Inferior parietal cortex (tissue), 1 donor: ENCODE results near the gene ZNF470.

Source experiments
- DNase-seq: peaks from one replicate; pipeline ENCODE4 v3.0.0-alpha.2; 2016; ENCODE audit errors: extremely low spot score

The ZNF470 gene

DNA sequence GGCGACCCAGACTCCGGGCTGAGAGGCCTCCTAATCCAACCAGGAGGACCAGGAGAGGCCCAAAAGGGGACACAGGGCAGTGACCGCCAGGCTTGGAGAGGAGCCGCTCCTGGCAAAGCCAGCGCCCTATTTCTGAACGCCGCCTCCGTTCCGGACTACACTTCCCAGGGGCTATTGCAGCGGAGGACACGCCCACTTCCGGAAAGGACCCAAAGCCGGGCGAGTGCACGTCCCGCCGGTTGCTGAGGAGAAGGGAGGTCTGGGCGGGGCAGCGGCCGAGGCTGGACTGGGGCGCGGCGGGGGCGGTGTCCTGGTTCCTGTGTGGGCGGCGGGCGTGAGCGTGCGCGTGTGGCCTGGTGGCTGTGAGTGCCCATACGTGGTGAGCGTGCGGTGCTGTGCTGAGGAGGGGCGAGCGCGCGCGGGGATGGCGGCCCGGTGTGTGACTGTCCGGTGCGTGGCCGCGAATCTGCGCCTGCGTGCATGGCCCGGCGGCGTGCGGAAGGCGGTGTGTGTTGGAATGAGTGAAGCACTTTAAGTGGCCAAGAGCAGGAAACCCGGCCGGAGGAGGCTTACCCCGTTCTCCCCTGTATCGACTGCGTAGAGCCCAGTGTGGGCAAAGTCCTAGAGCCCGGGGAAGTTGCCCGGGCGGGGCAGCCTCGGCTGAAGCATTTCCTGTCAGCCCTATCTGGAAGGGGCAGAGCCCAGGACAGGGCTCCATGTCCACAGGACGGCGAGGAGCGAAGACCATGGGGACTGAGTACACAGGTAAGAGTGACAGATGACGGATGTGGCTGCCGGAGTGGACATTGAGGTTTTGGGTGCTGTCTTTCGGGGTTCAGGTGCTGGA is at the start of gene ZNF470:
Gene ZNF470 (plus strand): TSS at position 195 of the 847 bp plus-strand sequence. CDS start 2,844 bp downstream, outside the sequence.
- peak; percentile 89 for DNase-seq

DNA sequence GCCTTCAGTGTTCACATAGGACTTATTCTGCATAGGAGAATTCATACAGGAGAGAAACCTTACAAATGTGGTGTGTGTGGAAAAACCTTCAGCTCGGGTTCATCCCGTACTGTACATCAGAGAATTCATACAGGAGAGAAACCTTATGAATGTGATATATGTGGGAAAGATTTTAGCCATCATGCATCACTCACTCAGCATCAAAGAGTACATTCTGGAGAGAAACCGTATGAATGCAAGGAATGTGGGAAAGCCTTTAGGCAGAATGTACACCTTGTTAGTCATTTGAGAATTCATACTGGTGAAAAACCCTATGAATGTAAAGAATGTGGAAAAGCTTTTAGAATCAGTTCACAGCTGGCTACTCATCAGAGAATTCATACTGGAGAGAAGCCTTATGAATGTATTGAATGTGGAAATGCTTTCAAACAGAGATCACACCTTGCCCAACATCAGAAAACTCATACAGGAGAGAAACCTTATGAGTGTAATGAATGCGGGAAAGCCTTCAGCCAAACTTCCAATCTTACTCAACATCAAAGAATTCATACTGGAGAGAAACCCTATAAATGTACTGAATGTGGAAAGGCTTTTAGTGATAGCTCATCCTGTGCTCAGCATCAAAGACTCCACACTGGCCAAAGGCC is 41.9 kb upstream of the ZNF470 start:
- no peak for DNase-seq

DNA sequence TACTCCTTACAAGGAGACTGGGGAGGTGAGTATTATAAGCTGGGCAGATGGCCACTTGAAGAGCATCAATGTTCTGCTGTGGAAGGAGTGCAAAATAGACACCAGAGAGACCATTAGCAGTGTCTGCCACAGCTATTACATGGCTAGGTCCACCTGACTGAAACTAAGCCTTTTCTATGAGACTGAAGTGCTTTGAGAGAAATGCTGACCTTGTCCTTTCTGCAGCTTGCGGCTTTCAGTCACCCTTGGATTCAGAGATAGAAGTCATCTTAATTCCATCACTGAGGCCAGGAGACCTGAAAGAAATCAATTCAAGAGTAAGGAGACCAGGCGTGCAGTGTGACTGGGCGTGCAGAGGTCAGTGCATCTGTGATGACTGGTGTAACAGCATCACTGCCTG is 29.8 kb upstream of the ZNF470 start:
- no peak for DNase-seq

DNA sequence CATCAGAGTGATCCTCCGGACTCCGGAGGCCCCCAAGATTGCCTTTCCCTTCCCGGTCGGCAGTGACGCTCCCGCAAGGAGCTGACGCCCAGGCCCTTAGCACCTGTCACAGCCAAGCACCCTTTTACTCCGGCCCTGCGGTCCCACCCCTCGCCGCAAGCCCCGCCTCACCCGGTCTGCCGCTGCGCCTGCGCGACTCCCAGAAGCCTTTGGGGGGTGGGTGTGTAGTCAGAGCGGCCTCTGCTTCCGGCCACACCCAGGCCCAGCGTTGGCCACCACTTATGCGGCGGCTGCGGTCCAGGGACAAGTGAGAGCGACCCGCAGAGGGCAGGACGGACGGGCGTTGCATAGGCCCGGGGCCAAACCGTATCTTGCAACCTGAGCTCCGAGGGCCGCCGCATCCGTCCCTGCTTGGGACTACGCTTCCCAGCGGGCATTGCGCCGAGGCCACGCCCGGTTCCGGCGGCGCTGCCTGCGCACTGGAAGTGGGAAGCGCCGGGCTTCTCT is 29.0 kb upstream of the ZNF470 start:
- peak; percentile 86 for DNase-seq

DNA sequence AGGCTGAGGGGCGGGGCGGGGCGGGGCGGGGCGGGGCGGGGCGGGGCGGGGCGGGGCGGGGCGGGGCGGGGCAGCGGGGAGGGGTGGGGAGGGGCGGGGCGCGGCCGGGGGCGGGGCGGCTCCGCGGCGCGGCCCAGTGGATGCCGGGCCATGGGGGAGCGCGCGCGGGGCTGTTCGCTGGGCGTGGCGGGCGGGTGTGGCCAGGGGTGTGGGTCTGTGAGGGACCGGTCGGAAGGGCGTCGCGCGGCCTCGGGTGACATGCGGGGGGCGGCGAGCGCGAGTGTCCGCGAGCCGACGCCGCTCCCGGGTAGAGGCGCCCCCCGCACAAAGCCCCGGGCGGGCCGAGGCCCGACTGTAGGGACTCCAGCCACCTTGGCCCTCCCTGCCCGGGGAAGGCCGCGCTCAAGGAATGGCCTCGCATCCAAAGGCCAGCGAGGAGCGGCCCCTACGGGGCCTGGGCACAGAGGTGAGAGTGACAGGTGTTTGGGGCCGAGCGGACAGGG is 28.5 kb upstream of the ZNF470 start, which contains the start of gene ZFP28:
Gene ZFP28 (plus strand): TSS at position 188 of the 503 bp plus-strand sequence. CDS start 71 bp downstream, at position 259.
- DNase-seq: no peak

DNA sequence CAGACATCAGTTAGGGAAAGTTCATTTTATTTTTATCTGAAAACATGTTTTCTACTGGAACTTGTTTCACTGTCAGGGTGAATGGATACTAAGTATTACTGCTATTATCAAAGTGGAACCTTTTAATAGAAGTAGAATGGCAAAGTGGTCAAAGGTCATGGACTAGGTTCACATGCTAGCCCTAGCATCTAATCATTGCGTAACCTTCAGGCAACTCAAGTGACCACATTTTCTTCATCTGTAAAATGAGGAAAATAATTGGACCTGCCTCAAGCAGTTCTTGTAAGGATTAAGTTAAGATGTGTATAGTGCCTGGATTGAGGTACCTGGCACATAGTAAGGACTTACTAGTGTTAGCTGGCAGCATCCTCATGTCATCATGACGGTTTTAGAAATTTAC is 23.5 kb upstream of the ZNF470 start:
- DNase-seq: no peak

DNA sequence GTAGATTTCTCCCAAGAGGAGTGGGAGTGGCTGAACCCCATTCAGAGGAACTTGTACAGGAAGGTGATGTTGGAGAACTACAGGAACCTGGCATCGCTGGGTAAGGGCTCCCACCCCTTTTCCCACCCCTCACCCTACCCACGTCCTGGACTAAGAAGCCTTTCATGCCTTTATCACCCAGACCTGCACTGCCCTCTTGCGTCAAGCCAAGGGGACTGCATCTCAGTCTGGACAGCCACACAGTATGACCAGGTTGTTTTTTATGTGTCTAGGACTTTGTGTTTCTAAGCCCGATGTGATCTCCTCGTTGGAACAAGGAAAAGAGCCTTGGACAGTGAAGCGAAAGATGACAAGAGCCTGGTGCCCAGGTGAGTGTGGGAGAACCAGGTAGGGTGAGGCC is 19.7 kb upstream of the ZNF470 start:
- DNase-seq: no peak

DNA sequence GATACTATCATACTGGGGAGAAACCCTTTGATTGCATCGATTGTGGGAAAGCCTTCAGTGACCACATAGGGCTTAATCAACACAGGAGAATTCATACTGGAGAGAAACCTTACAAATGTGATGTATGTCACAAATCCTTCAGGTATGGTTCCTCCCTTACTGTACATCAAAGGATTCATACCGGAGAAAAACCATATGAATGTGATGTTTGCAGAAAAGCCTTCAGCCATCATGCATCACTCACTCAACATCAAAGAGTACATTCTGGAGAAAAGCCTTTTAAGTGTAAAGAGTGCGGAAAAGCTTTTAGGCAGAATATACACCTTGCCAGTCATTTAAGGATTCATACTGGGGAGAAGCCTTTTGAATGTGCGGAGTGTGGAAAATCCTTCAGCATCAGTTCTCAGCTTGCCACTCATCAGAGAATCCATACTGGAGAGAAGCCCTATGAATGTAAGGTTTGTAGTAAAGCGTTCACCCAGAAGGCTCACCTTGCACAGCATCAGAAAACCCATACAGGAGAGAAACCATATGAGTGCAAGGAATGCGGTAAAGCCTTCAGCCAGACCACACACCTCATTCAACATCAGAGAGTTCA is 12.9 kb upstream of the ZNF470 start:
- DNase-seq: no peak

DNA sequence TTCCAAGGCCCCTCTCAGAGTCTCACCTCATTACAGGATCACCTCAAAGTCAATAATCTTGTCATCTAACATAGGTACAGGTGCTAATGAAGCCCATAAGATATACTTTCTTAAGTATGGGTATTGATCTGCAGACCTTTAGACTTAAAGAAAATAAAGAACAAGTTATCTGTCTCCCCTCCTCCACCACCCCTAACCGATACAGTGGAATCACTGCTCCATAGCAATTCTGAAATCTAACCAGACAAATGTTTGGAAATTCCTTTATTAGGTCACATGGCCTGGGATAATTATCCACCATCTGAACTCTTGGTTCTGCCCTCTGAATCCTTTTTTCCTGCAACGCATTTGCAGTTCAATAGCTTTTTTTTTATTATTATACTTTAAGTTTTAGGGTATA is 4.5 kb upstream of the ZNF470 start:
- no peak for DNase-seq

DNA sequence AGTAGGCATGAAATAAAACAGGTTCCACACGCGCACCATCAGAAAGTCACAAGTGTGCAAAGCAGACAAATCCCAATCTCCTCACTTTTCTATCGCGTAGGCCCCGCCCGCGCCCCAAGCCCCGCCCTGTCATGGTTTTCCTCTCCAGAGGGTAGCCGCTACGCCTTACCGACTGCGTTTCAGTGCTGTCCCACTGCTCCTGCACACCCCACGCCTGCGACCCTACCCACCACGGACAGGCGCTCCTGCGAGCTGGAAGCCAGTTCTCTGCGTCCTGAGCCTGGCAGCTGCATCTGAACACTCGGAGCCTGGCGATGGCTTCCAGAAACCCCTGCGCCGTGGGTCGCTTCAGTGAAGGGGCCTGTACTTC is 379 bp upstream of the ZNF470 start:
- DNase-seq: no peak

DNA sequence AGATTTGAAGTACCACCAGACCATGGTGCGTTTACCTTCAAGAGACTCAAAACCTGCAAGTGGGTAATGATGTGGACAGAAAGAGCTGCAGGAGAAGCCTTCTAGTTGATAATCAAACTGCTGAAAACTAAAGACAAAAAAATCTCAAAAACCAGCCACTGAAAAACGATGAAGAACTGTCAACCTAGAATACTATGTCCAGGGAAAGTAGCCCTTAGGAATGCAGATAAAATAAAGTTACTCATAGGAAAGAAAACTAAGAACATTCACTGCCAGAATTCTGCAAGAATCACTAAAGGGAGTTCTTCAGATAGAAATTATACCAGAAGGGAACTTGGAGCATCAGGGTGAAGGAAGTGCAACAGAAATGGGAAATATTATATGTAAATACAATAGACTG is 5.3 kb downstream of the ZNF470 start:
- no peak for DNase-seq

DNA sequence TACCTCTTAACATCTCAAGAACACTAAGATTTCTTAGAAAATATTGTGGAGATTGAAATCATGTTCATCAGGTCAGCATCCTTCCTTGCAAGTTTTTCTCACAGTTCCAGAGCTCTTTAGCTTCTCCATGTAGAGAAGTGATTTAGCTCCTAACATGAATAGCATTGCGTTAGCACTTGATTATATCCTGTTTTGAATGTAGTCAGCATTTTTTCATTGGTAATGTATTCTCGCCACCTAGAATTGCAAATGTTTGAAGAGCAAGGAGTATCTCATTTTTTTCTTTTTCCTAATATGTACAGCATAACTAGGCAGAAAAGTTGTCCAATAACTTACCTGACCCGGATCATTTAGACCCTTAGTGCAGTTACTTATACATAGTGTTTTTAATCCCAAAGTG is 6.6 kb downstream of the ZNF470 start:
- DNase-seq: no peak

DNA sequence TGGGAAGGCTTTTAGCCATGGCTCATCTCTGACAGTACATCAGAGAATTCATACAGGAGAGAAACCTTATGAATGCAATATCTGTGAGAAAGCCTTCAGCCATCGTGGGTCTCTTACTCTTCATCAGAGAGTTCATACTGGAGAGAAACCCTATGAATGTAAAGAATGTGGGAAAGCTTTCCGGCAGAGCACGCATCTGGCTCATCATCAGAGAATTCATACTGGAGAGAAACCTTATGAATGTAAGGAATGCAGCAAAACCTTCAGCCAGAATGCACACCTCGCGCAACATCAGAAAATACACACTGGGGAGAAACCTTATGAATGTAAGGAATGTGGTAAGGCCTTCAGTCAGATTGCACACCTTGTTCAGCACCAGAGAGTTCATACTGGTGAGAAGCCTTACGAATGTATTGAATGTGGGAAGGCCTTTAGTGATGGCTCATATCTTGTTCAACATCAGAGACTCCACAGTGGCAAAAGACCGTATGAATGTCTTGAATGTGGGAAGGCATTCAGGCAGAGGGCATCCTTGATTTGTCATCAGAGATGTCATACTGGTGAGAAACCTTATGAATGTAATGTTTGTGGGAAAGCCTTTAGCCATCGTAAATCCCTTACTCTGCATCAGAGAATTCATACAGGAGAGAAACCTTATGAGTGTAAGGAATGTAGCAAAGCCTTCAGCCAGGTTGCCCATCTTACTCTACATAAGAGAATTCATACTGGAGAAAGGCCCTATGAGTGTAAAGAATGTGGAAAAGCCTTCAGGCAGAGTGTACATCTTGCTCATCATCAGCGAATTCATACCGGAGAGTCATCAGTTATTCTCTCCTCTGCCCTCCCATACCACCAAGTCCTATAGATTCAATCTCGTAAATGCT is 10.7 kb downstream of the ZNF470 start:
- DNase-seq: no peak

DNA sequence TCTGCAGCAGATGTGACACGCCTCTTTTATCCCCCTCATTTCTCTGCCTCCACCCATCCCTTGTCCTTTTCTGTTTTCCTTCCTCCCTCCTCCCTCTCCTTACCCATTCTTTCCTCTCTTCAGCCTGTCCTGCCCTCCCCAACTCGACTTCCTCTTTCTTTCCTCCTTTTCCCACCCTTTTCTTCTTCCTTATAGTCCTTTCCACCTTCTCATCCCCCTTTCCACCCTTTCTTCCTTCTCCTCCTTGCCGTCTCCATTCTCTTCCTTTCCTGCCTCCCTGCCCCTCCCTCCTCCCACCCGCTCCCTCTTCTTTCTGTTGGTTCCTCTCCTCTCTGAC is 27.1 kb downstream of the ZNF470 start:
- no peak for DNase-seq

DNA sequence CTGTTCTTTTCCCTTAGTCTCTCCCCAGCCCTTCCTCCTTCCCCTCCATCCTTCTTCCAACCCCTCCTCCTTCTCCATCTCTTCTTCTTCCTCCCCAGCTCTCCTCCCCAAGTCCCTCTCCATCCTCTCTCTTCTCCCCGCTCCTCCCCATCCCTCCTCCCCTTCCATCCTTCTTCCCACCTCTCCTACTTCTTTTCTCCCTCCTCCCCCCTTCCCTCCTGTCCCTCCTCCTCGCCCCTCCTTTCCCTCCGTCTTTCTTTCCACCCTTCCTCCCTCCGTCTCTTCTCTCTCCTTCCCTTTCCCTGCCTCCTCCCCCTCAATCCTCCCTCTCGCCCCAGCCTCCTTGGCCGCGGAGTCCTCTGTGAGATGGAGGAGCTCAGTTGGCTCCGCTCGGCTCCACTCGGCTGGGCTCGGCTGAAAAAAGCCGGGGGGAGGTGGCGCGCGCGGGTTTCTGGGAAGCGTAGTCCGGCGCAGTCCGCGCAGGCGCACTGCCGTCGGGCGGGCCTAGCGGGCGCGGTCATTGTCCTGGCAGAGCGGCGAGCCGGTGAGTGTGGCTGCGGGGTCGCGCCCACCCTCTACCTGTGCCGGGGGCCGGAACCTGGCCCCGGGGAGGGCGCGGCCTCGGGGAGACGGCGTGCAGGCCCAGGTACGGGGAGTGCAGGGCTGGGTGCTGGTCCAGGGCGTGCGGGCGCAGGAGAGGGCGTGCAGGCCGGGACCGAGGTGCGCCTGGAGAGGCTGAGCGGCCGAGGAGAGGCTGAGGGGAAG is 27.7 kb downstream of the ZNF470 start, which contains the start of gene ZNF71:
Gene ZNF71 (plus strand): TSS at position 520 of the 765 bp plus-strand sequence. CDS start 6,257 bp downstream, outside the sequence.
- peak; percentile 82 for DNase-seq

DNA sequence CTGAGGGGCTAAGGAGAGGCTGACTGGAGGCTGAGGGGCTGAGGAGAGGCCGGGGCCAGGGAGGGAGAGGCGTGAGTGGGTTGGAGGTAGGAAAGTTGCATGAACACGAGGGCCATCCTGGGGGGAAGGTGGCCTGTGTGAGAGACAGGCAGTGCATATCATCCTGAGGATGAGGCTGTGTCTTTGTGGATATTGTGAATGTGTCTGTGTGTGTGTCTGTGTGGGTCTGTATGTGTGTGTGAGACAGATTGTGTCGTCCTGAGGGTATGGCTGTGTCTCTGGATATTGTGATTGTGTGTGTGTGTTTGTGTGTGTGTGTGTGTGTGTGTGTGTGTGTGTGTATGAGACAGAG is 28.3 kb downstream of the ZNF470 start:
- DNase-seq: no peak

DNA sequence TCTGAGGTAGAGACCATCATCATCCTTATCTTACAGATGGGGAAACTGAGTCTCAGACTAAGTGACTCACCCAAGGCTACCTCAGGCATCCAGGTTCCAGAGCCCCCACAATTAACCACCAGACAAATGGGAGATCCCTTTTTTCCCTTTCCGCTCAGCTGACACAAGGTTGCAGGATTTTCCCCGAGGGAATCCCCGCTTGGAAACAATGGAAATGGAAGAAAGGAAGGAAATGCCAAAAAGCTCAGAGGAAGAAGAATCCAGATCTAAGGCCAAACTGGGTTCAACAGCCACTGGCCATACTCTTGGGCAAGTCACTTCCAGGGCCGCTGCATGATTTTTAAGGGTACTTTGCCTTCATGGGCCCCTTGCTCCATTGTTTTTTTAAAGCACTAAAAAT is 29.4 kb downstream of the ZNF470 start:
- no peak for DNase-seq

DNA sequence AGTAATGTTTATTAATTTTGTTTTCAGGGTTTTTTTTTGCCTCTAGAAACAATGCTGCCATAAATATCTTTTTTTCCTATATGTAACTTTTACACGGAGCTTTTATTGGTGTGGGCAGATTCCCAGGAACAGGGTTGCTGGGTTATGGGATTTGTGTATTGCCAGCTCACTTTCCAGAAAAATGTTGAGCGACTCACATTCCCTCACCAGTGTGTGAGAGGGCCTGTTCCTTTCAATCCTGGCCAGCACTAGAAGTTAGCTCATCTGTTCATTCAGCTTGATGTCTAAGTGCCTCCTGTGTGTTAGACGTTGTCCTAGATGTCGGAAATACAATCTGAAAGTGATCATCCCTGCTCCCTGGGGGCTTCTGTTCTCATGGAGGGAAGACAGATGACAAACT is 30.4 kb downstream of the ZNF470 start:
- no peak for DNase-seq

DNA sequence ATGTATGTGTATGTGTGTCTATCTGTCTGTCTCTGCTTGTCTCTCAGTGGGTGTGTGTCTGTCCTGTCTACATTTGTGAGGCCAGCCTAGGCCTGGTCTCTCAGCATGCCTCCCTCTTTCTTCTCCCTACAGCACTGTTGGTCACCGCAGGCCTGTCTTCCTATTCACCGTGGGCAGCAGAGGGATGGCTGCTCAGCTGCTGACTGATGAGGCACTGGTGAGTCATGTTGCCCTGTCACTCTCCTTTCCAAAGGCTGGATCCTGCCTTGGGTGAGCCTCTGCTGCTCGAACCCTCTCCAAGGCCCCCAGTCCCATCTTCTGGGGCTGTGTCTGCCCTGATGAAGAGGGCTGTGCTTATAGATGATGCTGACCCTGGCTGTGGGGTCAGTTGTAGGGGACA is 34.1 kb downstream of the ZNF470 start:
- no peak for DNase-seq

DNA sequence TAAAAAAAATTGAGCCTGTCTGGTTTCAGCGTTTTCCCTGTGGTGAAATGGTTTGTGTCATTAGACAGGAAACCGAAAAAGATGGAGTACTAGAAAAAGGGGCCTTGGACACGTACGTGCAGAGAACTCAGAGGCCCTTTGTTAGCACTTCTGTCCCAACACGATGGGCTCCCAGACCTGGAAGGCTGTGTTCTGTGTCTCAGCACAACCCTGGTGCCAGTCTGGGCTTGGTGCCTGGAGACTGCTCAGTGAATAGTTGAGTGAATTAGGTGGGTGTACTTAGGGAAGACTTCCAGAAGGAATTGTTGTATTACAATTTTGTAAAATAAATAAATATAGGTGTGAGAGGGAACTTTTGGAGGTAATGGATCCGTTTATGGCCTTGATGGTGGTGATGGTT is 36.6 kb downstream of the ZNF470 start:
- DNase-seq: peak; percentile 6
